Neural cell (in vitro differentiated cells): Measurements from ENCODE around the gene DUOX1.
A peak's percentile ranks its signal among the peaks of the same experiment; 100 is the strongest.

Experiments
- EP300 ChIP-seq: fragments of 450-650 bp; conservative IDR thresholded peaks from 2 replicates; pipeline ENCODE4 v1.6.1; 2014; ENCODE audit warnings: antibody characterized with exemption, mild to moderate bottlenecking, moderate library complexity; ENCODE audit not compliant: poor library complexity, severe bottlenecking
- EZH2 ChIP-seq: fragments of 200-600, 300-800 bp; shearing (Covaris generic), sonication (generic); IDR thresholded peaks from 2 replicates; pipeline ENCODE4 v1.6.1; 2014; ENCODE audit warnings: antibody characterized with exemption, low read length, borderline replicate concordance, mild to moderate bottlenecking; ENCODE audit not compliant: insufficient read depth, poor library complexity, severe bottlenecking
- MXI1 ChIP-seq: fragments of 450-650 bp; conservative IDR thresholded peaks from 2 replicates; pipeline ENCODE4 v1.6.1; 2014; ENCODE audit warnings: antibody characterized with exemption, mild to moderate bottlenecking; ENCODE audit not compliant: poor library complexity, severe bottlenecking
- POLR2AphosphoS5 ChIP-seq: IDR thresholded peaks from 2 replicates; pipeline ENCODE4 v1.6.1; 2012
- RAD21 ChIP-seq: fragments of 450-650 bp; conservative IDR thresholded peaks from 2 replicates; pipeline ENCODE4 v1.6.1; 2014; ENCODE audit warnings: antibody characterized with exemption, mild to moderate bottlenecking, moderate library complexity
- SMC3 ChIP-seq: fragments of 450-650 bp; conservative IDR thresholded peaks from 2 replicates; pipeline ENCODE4 v1.6.1; 2014; ENCODE audit warnings: antibody characterized with exemption, mild to moderate bottlenecking, moderate library complexity; ENCODE audit not compliant: poor library complexity
- TAF1 ChIP-seq: IDR thresholded peaks from 2 replicates; pipeline ENCODE4 v1.6.1; 2012; ENCODE audit warnings: low read depth
- TF ChIP-seq, protein P1 (sequence below): IDR thresholded peaks from 2 replicates; pipeline ENCODE4 v1.6.1; 2012; ENCODE audit warnings: borderline replicate concordance
- TF ChIP-seq, protein P2 (sequence below): fragments of 450-650 bp; IDR thresholded peaks from 2 replicates; pipeline ENCODE4 v1.5.1; 2014; ENCODE audit warnings: antibody characterized with exemption, mild to moderate bottlenecking, moderate library complexity; ENCODE audit not compliant: poor library complexity, severe bottlenecking

GRCh38 chr15:45198337-45199135 lies 68.7 kb downstream of the DUOX1 start:
- TF ChIP-seq, protein P1, sequence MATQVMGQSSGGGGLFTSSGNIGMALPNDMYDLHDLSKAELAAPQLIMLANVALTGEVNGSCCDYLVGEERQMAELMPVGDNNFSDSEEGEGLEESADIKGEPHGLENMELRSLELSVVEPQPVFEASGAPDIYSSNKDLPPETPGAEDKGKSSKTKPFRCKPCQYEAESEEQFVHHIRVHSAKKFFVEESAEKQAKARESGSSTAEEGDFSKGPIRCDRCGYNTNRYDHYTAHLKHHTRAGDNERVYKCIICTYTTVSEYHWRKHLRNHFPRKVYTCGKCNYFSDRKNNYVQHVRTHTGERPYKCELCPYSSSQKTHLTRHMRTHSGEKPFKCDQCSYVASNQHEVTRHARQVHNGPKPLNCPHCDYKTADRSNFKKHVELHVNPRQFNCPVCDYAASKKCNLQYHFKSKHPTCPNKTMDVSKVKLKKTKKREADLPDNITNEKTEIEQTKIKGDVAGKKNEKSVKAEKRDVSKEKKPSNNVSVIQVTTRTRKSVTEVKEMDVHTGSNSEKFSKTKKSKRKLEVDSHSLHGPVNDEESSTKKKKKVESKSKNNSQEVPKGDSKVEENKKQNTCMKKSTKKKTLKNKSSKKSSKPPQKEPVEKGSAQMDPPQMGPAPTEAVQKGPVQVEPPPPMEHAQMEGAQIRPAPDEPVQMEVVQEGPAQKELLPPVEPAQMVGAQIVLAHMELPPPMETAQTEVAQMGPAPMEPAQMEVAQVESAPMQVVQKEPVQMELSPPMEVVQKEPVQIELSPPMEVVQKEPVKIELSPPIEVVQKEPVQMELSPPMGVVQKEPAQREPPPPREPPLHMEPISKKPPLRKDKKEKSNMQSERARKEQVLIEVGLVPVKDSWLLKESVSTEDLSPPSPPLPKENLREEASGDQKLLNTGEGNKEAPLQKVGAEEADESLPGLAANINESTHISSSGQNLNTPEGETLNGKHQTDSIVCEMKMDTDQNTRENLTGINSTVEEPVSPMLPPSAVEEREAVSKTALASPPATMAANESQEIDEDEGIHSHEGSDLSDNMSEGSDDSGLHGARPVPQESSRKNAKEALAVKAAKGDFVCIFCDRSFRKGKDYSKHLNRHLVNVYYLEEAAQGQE, result peak; percentile 91
- TF ChIP-seq EZH2 (no peak), EP300 (peak; percentile 49), POLR2AphosphoS5 (peak; percentile 99), MXI1 (peak; percentile 66), TAF1 (peak; percentile 89), RAD21 (peak; percentile 28), SMC3 (peak; percentile 41)
- TF ChIP-seq, protein P2, sequence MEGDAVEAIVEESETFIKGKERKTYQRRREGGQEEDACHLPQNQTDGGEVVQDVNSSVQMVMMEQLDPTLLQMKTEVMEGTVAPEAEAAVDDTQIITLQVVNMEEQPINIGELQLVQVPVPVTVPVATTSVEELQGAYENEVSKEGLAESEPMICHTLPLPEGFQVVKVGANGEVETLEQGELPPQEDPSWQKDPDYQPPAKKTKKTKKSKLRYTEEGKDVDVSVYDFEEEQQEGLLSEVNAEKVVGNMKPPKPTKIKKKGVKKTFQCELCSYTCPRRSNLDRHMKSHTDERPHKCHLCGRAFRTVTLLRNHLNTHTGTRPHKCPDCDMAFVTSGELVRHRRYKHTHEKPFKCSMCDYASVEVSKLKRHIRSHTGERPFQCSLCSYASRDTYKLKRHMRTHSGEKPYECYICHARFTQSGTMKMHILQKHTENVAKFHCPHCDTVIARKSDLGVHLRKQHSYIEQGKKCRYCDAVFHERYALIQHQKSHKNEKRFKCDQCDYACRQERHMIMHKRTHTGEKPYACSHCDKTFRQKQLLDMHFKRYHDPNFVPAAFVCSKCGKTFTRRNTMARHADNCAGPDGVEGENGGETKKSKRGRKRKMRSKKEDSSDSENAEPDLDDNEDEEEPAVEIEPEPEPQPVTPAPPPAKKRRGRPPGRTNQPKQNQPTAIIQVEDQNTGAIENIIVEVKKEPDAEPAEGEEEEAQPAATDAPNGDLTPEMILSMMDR, result peak; percentile 79
